Activated T-helper 1 cell treated with anti-CD3 and anti-CD28 coated beads, Interleukin-12 subunit alpha, Interleukin-12 subunit beta, Interleukin-2, Interleukin-4 antibody, amounts not matched to agents 30 ng/mL and 10 ng/mL and 1 ng/mL, durations not matched to agents 14 hours and 24 hours and 36 hours (primary cell): ENCODE results near the gene EMP2. TPM values are rescaled to one million over a fixed set of nuclear protein-coding genes. Genes with fewer than 3 reads are reported as not detected.
"Not testable (repeated sequence)": the region's sequence is repeated elsewhere in the genome, so short reads cannot be mapped to it uniquely, and the experiment has no call there.

Experiments used
- DNase-seq: peaks from one replicate; pipeline ENCODE4 v3.0.0; 2021; ENCODE audit warnings: low spot score
- H3K27ac Mint-ChIP-seq: one replicate; pipeline ENCODE4 v1.8.0; 2021; ENCODE audit warnings: mild to moderate bottlenecking, mixed read lengths
- H3K27me3 Mint-ChIP-seq: one replicate; pipeline ENCODE4 v1.8.0; 2022; ENCODE audit warnings: mild to moderate bottlenecking, moderate library complexity, mixed read lengths; ENCODE audit not compliant: insufficient read depth
- H3K36me3 Mint-ChIP-seq: one replicate; pipeline ENCODE4 v1.8.0; 2021; ENCODE audit warnings: low read depth, mixed read lengths
- H3K4me1 Mint-ChIP-seq: one replicate; pipeline ENCODE4 v1.8.0; 2021; ENCODE audit warnings: low read depth, mixed read lengths
- H3K4me3 Mint-ChIP-seq: one replicate; pipeline ENCODE4 v1.8.0; 2021; ENCODE audit warnings: mild to moderate bottlenecking, moderate library complexity, mixed read lengths
- H3K9me3 Mint-ChIP-seq: one replicate; pipeline ENCODE4 v1.8.0; 2021; ENCODE audit warnings: mixed read lengths
- intact Hi-C: fragments of 100-400 bp; cut with micrococcal nuclease; formaldehyde crosslinking; loops from one replicate; pipeline ENCODE4 v1.15.1; 2024
- total RNA-seq: library from RNA; stranded (reverse); gene quantifications from 2 replicates; pipeline ENCODE4 v1.2.3, GENCODE V29; 2022

The EMP2 gene
- total RNA-seq, 1 donor from 2014 or later, result not detected

- DNase-seq, result no peak
- intact Hi-C loops, result no loop called here
Observed at GRCh38 chr16:10562361-10562899, 18.0 kb downstream of the EMP2 start.

GRCh38 chr16:10561425-10561824, 19.0 kb downstream of the EMP2 start:
- intact Hi-C loops, result no loop called here
- peaks cover 11% of the 10 kb centered on the region for H3K9me3 Mint-ChIP-seq
- DNase-seq, result no peak
- peaks cover 4% of the 10 kb centered on the region for H3K27me3 Mint-ChIP-seq
- no peak overlapping the region for H3K27ac Mint-ChIP-seq
- no peaks in the 10 kb centered on the region for H3K4me1 Mint-ChIP-seq
- no peaks in the 10 kb centered on the region for H3K36me3 Mint-ChIP-seq
- no peak overlapping the region for H3K4me3 Mint-ChIP-seq

More at GRCh38 chr16:10562361-10562899, 18.0 kb downstream of the EMP2 start:
- Mint-ChIP-seq H3K4me3 (no peak overlapping the region), H3K27me3 (peaks cover 4% of the 10 kb centered on the region), H3K4me1 (no peaks in the 10 kb centered on the region), H3K9me3 (peaks cover 11% of the 10 kb centered on the region), H3K36me3 (no peaks in the 10 kb centered on the region), H3K27ac (no peak overlapping the region)

GRCh38 chr16:10561001-10561400, 19.4 kb downstream of the EMP2 start:
- Mint-ChIP-seq H3K4me3 (no peak overlapping the region), H3K4me1 (no peaks in the 10 kb centered on the region), H3K27ac (no peak overlapping the region), H3K9me3 (peaks cover 11% of the 10 kb centered on the region), H3K36me3 (no peaks in the 10 kb centered on the region), H3K27me3 (peaks cover 5% of the 10 kb centered on the region)
- DNase-seq, result no peak
- intact Hi-C loops, result no loop called here

- H3K27ac Mint-ChIP-seq, DNase-seq, H3K4me3 Mint-ChIP-seq, intact Hi-C loops, H3K4me1 Mint-ChIP-seq, H3K36me3 Mint-ChIP-seq, H3K27me3 Mint-ChIP-seq: not testable (repeated sequence)
- H3K9me3 Mint-ChIP-seq, result peaks cover 11% of the 10 kb centered on the region
Observed at GRCh38 chr16:10559792-10560191, 20.6 kb downstream of the EMP2 start.

- no peak for DNase-seq
- H3K36me3 Mint-ChIP-seq, result no peaks in the 10 kb centered on the region
- H3K4me3 Mint-ChIP-seq, result no peak overlapping the region
- intact Hi-C loops, result no loop called here
- H3K27ac Mint-ChIP-seq, result no peak overlapping the region
- H3K4me1 Mint-ChIP-seq, result no peaks in the 10 kb centered on the region
- peaks cover 7% of the 10 kb centered on the region for H3K27me3 Mint-ChIP-seq
- peaks cover 11% of the 10 kb centered on the region for H3K9me3 Mint-ChIP-seq
Observed at GRCh38 chr16:10558746-10559641, 21.4 kb downstream of the EMP2 start.

- Mint-ChIP-seq H3K27me3 (peaks cover 7% of the 10 kb centered on the region), H3K9me3 (peaks cover 7% of the 10 kb centered on the region), H3K4me1 (peaks cover 3% of the 10 kb centered on the region), H3K36me3 (no peaks in the 10 kb centered on the region), H3K4me3 (no peak overlapping the region), H3K27ac (no peak overlapping the region)
- intact Hi-C loops, result no loop called here
- DNase-seq, result no peak
Observed at GRCh38 chr16:10558305-10558704, 22.1 kb downstream of the EMP2 start.

GRCh38 chr16:10557750-10558149, 22.6 kb downstream of the EMP2 start:
- Mint-ChIP-seq H3K27ac (peak overlapping the region; percentile 20), H3K4me3 (no peak overlapping the region), H3K9me3 (peaks cover 7% of the 10 kb centered on the region), H3K36me3 (no peaks in the 10 kb centered on the region), H3K27me3 (peaks cover 7% of the 10 kb centered on the region), H3K4me1 (peaks cover 9% of the 10 kb centered on the region)
- intact Hi-C loops, result no loop called here
- no peak for DNase-seq

- H3K27ac Mint-ChIP-seq, result no peak overlapping the region
- H3K27me3 Mint-ChIP-seq, result peaks cover 10% of the 10 kb centered on the region
- H3K4me1 Mint-ChIP-seq, result peaks cover 11% of the 10 kb centered on the region
- no peaks in the 10 kb centered on the region for H3K36me3 Mint-ChIP-seq
- intact Hi-C loops, result no loop called here
- H3K9me3 Mint-ChIP-seq, result no peaks in the 10 kb centered on the region
- DNase-seq, result no peak
- no peak overlapping the region for H3K4me3 Mint-ChIP-seq
Observed at GRCh38 chr16:10556236-10556635, 24.2 kb downstream of the EMP2 start.

GRCh38 chr16:10554569-10554968, 25.8 kb downstream of the EMP2 start:
- intact Hi-C loops, result no loop called here
- Mint-ChIP-seq H3K27ac (no peak overlapping the region), H3K36me3 (no peaks in the 10 kb centered on the region)

GRCh38 chr16:10552998-10553491, 27.4 kb downstream of the EMP2 start:
- intact Hi-C loops, result no loop called here
- H3K4me3 Mint-ChIP-seq, result peak overlapping the region; percentile 68
- peaks cover 6% of the 10 kb centered on the region for H3K27me3 Mint-ChIP-seq

More at GRCh38 chr16:10554569-10554968, 25.8 kb downstream of the EMP2 start:
- no peak for DNase-seq
- Mint-ChIP-seq H3K4me1 (peaks cover 11% of the 10 kb centered on the region), H3K4me3 (no peak overlapping the region), H3K27me3 (peaks cover 6% of the 10 kb centered on the region), H3K9me3 (no peaks in the 10 kb centered on the region)

GRCh38 chr16:10552281-10552680, 28.1 kb downstream of the EMP2 start:
- Mint-ChIP-seq H3K4me3 (no peak overlapping the region), H3K27ac (no peak overlapping the region), H3K4me1 (peaks cover 11% of the 10 kb centered on the region), H3K27me3 (peaks cover 6% of the 10 kb centered on the region), H3K36me3 (no peaks in the 10 kb centered on the region), H3K9me3 (no peaks in the 10 kb centered on the region)
- intact Hi-C loops, result no loop called here
- DNase-seq, result no peak

More at GRCh38 chr16:10552998-10553491, 27.4 kb downstream of the EMP2 start:
- Mint-ChIP-seq H3K27ac (no peak overlapping the region), H3K36me3 (no peaks in the 10 kb centered on the region), H3K9me3 (no peaks in the 10 kb centered on the region), H3K4me1 (peaks cover 11% of the 10 kb centered on the region)
- peak; percentile 11 for DNase-seq

- peaks cover 6% of the 10 kb centered on the region for H3K27me3 Mint-ChIP-seq
- intact Hi-C loops, result no loop called here
- H3K4me1 Mint-ChIP-seq, result peaks cover 11% of the 10 kb centered on the region
- no peaks in the 10 kb centered on the region for H3K36me3 Mint-ChIP-seq
- no peak overlapping the region for H3K27ac Mint-ChIP-seq
- no peaks in the 10 kb centered on the region for H3K9me3 Mint-ChIP-seq
- no peak overlapping the region for H3K4me3 Mint-ChIP-seq
- no peak for DNase-seq
Observed at GRCh38 chr16:10551881-10552280, 28.5 kb downstream of the EMP2 start.

GRCh38 chr16:10548404-10548803, 32.0 kb downstream of the EMP2 start:
- peaks cover 9% of the 10 kb centered on the region for H3K4me1 Mint-ChIP-seq
- no peaks in the 10 kb centered on the region for H3K36me3 Mint-ChIP-seq
- H3K9me3 Mint-ChIP-seq, result no peaks in the 10 kb centered on the region

More at GRCh38 chr16:10548404-10548803, 32.0 kb downstream of the EMP2 start:
- DNase-seq, result no peak
- Mint-ChIP-seq H3K27me3 (peaks cover 3% of the 10 kb centered on the region), H3K4me3 (no peak overlapping the region), H3K27ac (no peak overlapping the region)
- intact Hi-C loops, result no loop called here
